HCT116 (cell line): ENCODE results near the gene TCERG1L. TPM values are rescaled to one million over a fixed set of nuclear protein-coding genes. Genes with fewer than 3 reads are reported as not detected.

Experiments
- ATAC-seq: fragments of 200-7000 bp; cut with Tn5 transposase; 2 replicates; pipeline ENCODE4 v1.9.1; 2020; ENCODE audit warnings: mild to moderate bottlenecking, moderate library complexity
- BruUV-seq: library from RNA; stranded (reverse); fragments of 400-500 nt; replicated peaks from 2 replicates; lab custom pipeline; 2021; lab: Mats Ljungman, UMichigan
- CTCF ChIA-PET: fragments of 300-600 bp; sonication (Branson Sonifier 250); formaldehyde crosslinking; loops from one replicate; lab custom pipeline; 2021; ENCODE audit warnings: antibody characterized with exemption; lab: Charles Lee
- POLR2A ChIA-PET: fragments of 300-600, 350-600 bp; sonication (Branson Sonifier 250); formaldehyde crosslinking; loops from one replicate; lab custom pipeline; 2021; ENCODE audit warnings: antibody characterized with exemption; lab: Charles Lee
- RAD21 ChIA-PET, 2 experiments: fragments of 300-600 bp; sonication (Branson Sonifier 250); formaldehyde crosslinking; loops; one replicate each; lab custom pipeline; 2023; ENCODE audit warnings: low total read pairs in 2 of 2; ENCODE audit not compliant: uncharacterized antibody in 2 of 2, unreplicated experiment in 2 of 2, low non-redundant PET in 1 of 2; lab: Charles Lee
- DNase-seq: peaks from one replicate; pipeline ENCODE4 v3.0.0-alpha.2; 2010; ENCODE audit warnings: low read depth, low spot score
- H2AFZ ChIP-seq: fragments of 200-600 bp; shearing (Covaris generic), sonication (generic); 2 replicates; pipeline ENCODE4 v1.6.1; 2017; ENCODE audit warnings: low read depth, mixed run types, mixed read lengths, antibody characterized with exemption, low read length; ENCODE audit not compliant: poor library complexity, severe bottlenecking
- H3K27ac ChIP-seq: 2 replicates; pipeline ENCODE4 v1.5.1; 2012; ENCODE audit warnings: low read depth, low read length
- H3K27me3 ChIP-seq: fragments of 200-600 bp; sonication (generic); 2 replicates; pipeline ENCODE4 v1.6.1; 2016; ENCODE audit warnings: mixed run types, low read length, mixed read lengths; ENCODE audit not compliant: insufficient read depth
- H3K36me3 ChIP-seq, 2 experiments: fragments of 200-500 bp in 1 of 2; fragments of 200-600 bp in 1 of 2; sonication (Bioruptor generic) in 1 of 2; sonication (generic) in 1 of 2; 2 replicates each; pipeline versions ENCODE4 v1.5.1 to v1.6.1; 2014 to 2016; ENCODE audit warnings: low read length in 2 of 2, inconsistent platforms in 1 of 2, mixed read lengths in 1 of 2, mixed run types in 1 of 2; ENCODE audit not compliant: insufficient read depth in 2 of 2, control insufficient read depth in 1 of 2
- H3K4me1 ChIP-seq, 2 experiments: fragments of 200-600 bp in 1 of 2; sonication (generic) in 1 of 2; 2 replicates each; pipeline versions ENCODE4 v1.5.1 to v1.6.1; 2012 to 2017; ENCODE audit warnings: low read length in 2 of 2, inconsistent platforms in 1 of 2, mild to moderate bottlenecking in 1 of 2, mixed read lengths in 1 of 2, mixed run types in 1 of 2, moderate library complexity in 1 of 2; ENCODE audit not compliant: insufficient read depth in 2 of 2, control insufficient read depth in 1 of 2
- H3K4me2 ChIP-seq: fragments of 200-600 bp; sonication (generic); 2 replicates; pipeline ENCODE4 v1.6.1; 2017; ENCODE audit warnings: mixed run types, low read length, mixed read lengths
- H3K4me3 ChIP-seq, 2 experiments: fragments of 200-600 bp in 1 of 2; sonication (generic) in 1 of 2; replicated peaks in 1 of 2; 2 replicates each; pipeline ENCODE4 v1.5.1; 2011 to 2016; ENCODE audit warnings: low read length in 2 of 2, control low read depth in 1 of 2, low read depth in 1 of 2, mild to moderate bottlenecking in 1 of 2, mixed read lengths in 1 of 2, mixed run types in 1 of 2
- H3K79me2 ChIP-seq: fragments of 200-600 bp; sonication (generic); 2 replicates; pipeline ENCODE4 v1.6.1; 2017; ENCODE audit warnings: mild to moderate bottlenecking, mixed run types, low read length, moderate library complexity, mixed read lengths; ENCODE audit not compliant: insufficient read depth
- H3K9ac ChIP-seq: fragments of 200-600 bp; sonication (generic); 2 replicates; pipeline ENCODE4 v1.6.1; 2016; ENCODE audit warnings: low read length, mixed read lengths
- H3K9me2 ChIP-seq: fragments of 200-600 bp; sonication (generic), shearing (Covaris generic); 2 replicates; pipeline ENCODE4 v1.6.1; 2017; ENCODE audit warnings: mixed run types, mild to moderate bottlenecking, moderate library complexity; ENCODE audit not compliant: insufficient read depth
- H3K9me3 ChIP-seq, 2 experiments: fragments of 200-500 bp in 1 of 2; fragments of 200-600 bp in 1 of 2; sonication (Bioruptor generic) in 1 of 2; sonication (generic) in 1 of 2; 2 replicates each; pipeline ENCODE4 v1.6.1; 2014 to 2017; ENCODE audit warnings: low read length in 2 of 2, mixed read lengths in 2 of 2, inconsistent platforms in 1 of 2, low read depth in 1 of 2, mild to moderate bottlenecking in 1 of 2, mixed run types in 1 of 2, moderate library complexity in 1 of 2; ENCODE audit not compliant: control insufficient read depth in 1 of 2, insufficient read depth in 1 of 2
- H4K20me1 ChIP-seq: fragments of 200-600 bp; sonication (generic), shearing (Covaris generic); 2 replicates; pipeline ENCODE4 v1.6.1; 2017; ENCODE audit warnings: mixed run types, mild to moderate bottlenecking, moderate library complexity; ENCODE audit not compliant: insufficient read depth
- CBX3 ChIP-seq: IDR thresholded peaks from 2 replicates; pipeline ENCODE4 v1.6.1; 2012; ENCODE audit warnings: low read depth
- EGR1 ChIP-seq: IDR thresholded peaks from 2 replicates; pipeline ENCODE4 v1.6.1; 2012; ENCODE audit warnings: low read depth
- ELF1 ChIP-seq: IDR thresholded peaks from 2 replicates; pipeline ENCODE4 v1.6.1; 2012; ENCODE audit warnings: low read depth, borderline replicate concordance
- EZH2phosphoT487 ChIP-seq: fragments of 200-600 bp; IDR thresholded peaks from 2 replicates; pipeline ENCODE4 v1.6.1; 2018; ENCODE audit warnings: antibody characterized with exemption, borderline replicate concordance
- MAX ChIP-seq: IDR thresholded peaks from 2 replicates; pipeline ENCODE4 v1.6.1; 2012
- POLR2A ChIP-seq: IDR thresholded peaks from 2 replicates; pipeline ENCODE4 v1.7.0; 2011; ENCODE audit warnings: borderline replicate concordance; ENCODE audit not compliant: insufficient read depth, insufficient read length; ENCODE audit errors: extremely low read depth
- POLR2AphosphoS5 ChIP-seq: IDR thresholded peaks from 2 replicates; pipeline ENCODE4 v1.6.1; 2011; ENCODE audit warnings: mild to moderate bottlenecking, low read depth, low read length, moderate library complexity
- RAD21 ChIP-seq: IDR thresholded peaks from 2 replicates; pipeline ENCODE4 v1.6.1; 2012; ENCODE audit warnings: low read depth, mild to moderate bottlenecking
- REST ChIP-seq: IDR thresholded peaks from 2 replicates; pipeline ENCODE4 v1.6.1; 2012; ENCODE audit warnings: low read depth
- SP1 ChIP-seq: IDR thresholded peaks from 2 replicates; pipeline ENCODE4 v1.6.1; 2012; ENCODE audit warnings: low read depth
- SRF ChIP-seq: IDR thresholded peaks from 2 replicates; pipeline ENCODE4 v1.6.1; 2012; ENCODE audit warnings: low read depth
- TCF7L2 ChIP-seq: IDR thresholded peaks from 2 replicates; pipeline ENCODE4 v1.7.0; 2011; ENCODE audit warnings: borderline replicate concordance, inconsistent platforms; ENCODE audit not compliant: insufficient read depth, insufficient read length; ENCODE audit errors: extremely low read depth
- YY1 ChIP-seq: IDR thresholded peaks from 2 replicates; pipeline ENCODE4 v1.6.1; 2011; ENCODE audit warnings: low read length, low read depth, moderate library complexity, mild to moderate bottlenecking; ENCODE audit not compliant: insufficient replicate concordance; ENCODE audit errors: extremely low read depth
- ZFX ChIP-seq: fragments of 450-650 bp; IDR thresholded peaks from 2 replicates; pipeline ENCODE4 v1.6.1; 2017
- ZNF274 ChIP-seq: fragments of 200-500 bp; sonication (Bioruptor generic); IDR thresholded peaks from 2 replicates; pipeline ENCODE4 v1.6.1; 2014; ENCODE audit warnings: mild to moderate bottlenecking, low read depth, low read length, inconsistent platforms
- intact Hi-C: fragments of 100-400 bp; cut with micrococcal nuclease; formaldehyde crosslinking; loops from 2 replicates; pipeline ENCODE4 v1.10.0; 2022
- total RNA-seq: library from RNA; stranded (reverse); gene quantifications from one replicate; pipeline ENCODE4 v1.2.1, GENCODE V29; 2021; ENCODE audit not compliant: unreplicated experiment
- TF ChIP-seq, protein P1 (sequence below): IDR thresholded peaks from 2 replicates; pipeline ENCODE4 v1.6.1; 2011; ENCODE audit warnings: mild to moderate bottlenecking, low read length, moderate library complexity; ENCODE audit not compliant: insufficient replicate concordance; ENCODE audit errors: extremely low read depth

Gene TCERG1L
- total RNA-seq, 1 experiment from 2014 or later, result not detected

GRCh38 chr10:131162211-131162610 lies 149.3 kb downstream of the TCERG1L start:
- H3K27ac ChIP-seq, result no peak overlapping the region
- no peak for TF ChIP-seq SP1
- TF ChIP-seq CBX3, result no peak
- no peak for TF ChIP-seq EGR1
- no peak for TF ChIP-seq YY1
- TF ChIP-seq MAX, result no peak
- TF ChIP-seq, protein P1, sequence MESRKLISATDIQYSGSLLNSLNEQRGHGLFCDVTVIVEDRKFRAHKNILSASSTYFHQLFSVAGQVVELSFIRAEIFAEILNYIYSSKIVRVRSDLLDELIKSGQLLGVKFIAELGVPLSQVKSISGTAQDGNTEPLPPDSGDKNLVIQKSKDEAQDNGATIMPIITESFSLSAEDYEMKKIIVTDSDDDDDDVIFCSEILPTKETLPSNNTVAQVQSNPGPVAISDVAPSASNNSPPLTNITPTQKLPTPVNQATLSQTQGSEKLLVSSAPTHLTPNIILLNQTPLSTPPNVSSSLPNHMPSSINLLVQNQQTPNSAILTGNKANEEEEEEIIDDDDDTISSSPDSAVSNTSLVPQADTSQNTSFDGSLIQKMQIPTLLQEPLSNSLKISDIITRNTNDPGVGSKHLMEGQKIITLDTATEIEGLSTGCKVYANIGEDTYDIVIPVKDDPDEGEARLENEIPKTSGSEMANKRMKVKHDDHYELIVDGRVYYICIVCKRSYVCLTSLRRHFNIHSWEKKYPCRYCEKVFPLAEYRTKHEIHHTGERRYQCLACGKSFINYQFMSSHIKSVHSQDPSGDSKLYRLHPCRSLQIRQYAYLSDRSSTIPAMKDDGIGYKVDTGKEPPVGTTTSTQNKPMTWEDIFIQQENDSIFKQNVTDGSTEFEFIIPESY, result no peak
- no peaks in the 10 kb centered on the region for H3K4me1 ChIP-seq
- no peaks in the 10 kb centered on the region for H3K9me2 ChIP-seq
- H3K9ac ChIP-seq, result no peak overlapping the region
- POLR2A ChIA-PET, result no interaction called here
- ATAC-seq, result no peak
- H3K4me2 ChIP-seq, result no peak overlapping the region
- H3K79me2 ChIP-seq, result no peaks in the 10 kb centered on the region
- H4K20me1 ChIP-seq, result no peaks in the 10 kb centered on the region
- no peaks in the 10 kb centered on the region for H3K9me3 ChIP-seq
- no peak overlapping the region for H3K4me3 ChIP-seq
- H3K36me3 ChIP-seq, result no peaks in the 10 kb centered on the region
- H2AFZ ChIP-seq, result no peak overlapping the region
- H3K27me3 ChIP-seq, result no peaks in the 10 kb centered on the region
- no TSS peak for BruUV-seq
- intact Hi-C loops, result no loop called here
- RAD21 ChIA-PET, result no interaction called here
- CTCF ChIA-PET, result no interaction called here
- DNase-seq, result no peak

DNA sequence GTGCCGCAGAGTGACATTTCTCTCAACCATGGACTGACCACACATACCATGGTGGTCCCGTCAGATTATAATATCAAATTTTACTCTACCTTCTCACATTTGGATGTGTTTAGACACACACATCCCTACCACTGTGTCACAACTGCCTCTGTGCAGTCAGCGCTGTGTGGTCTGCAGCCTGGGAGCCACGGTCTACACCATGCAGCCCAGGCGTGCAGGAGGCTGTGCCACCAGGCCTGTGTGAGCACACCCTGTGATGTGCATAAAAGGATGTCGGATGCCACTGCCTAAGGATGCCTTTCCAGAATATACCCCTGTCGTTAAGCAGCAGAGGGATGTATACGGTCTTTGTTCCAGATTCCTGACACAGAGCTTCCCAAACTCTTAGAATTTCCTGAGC lies 150.4 kb downstream of the TCERG1L start:
- Histone ChIP-seq H2AFZ (no peak overlapping the region), H3K4me2 (no peak overlapping the region), H3K4me3 (no peak overlapping the region), H3K4me1 (no peaks in the 10 kb centered on the region), H3K36me3 (no peaks in the 10 kb centered on the region), H3K9me2 (no peaks in the 10 kb centered on the region), H4K20me1 (no peaks in the 10 kb centered on the region), H3K9ac (no peak overlapping the region), H3K79me2 (no peaks in the 10 kb centered on the region), H3K27ac (no peak overlapping the region), H3K9me3 (no peaks in the 10 kb centered on the region), H3K27me3 (no peaks in the 10 kb centered on the region)
- intact Hi-C loops, result no loop called here
- POLR2A ChIA-PET, result no interaction called here
- no peak for DNase-seq
- CTCF ChIA-PET, result no interaction called here
- BruUV-seq, result no TSS peak
- RAD21 ChIA-PET, result no interaction called here
- no peak for ATAC-seq
- TF ChIP-seq TCF7L2 (no peak), POLR2A (no peak), SRF (no peak), MAX (no peak), POLR2AphosphoS5 (no peak), CBX3 (no peak), EZH2phosphoT487 (no peak), RAD21 (no peak), ZNF274 (no peak), ZFX (no peak), ELF1 (no peak), REST (no peak), SP1 (no peak)
